ENCODE results near the gene TNIP2. TPM values are rescaled to one million over a fixed set of nuclear protein-coding genes. Genes with fewer than 3 reads are reported as not detected.

TNIP2 gene
- polyA plus RNA-seq, 2 donors: 29.3 to 29.7 TPM

DNA sequence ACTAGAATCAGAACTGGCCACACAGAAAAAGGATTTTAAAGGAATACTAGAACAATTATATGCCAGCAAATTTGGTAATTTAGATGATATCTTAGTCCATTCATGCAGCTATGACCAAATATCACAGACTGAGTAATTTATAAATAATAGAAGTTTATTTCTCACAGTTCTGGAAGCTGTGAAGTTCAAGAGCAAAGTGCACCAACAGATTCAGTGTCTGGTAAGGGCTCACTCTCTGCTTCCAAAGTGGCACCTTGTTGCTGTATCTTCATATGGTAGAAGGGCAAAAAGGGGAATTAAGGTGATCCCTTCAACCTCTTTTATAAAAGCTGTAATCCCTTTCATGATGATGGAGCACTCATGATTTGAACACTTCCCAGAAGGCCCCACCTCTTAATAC is 20.3 kb downstream of the TNIP2 start:
- Histone ChIP-seq H3K9me3 (ENCODE audit: control insufficient read depth in 2 of 2, insufficient read depth in 1 of 2, low read depth in 1 of 2, low read length in 1 of 2) (peaks cover 0 to 2% of the 10 kb centered on the region in 2 donors), H3K27ac (ENCODE audit: low read depth in 2 of 2, low read length in 1 of 2) (no peak overlapping the region), H3K4me1 (ENCODE audit: control insufficient read depth in 2 of 2, insufficient read depth in 2 of 2, low read length in 1 of 2) (no peaks in the 10 kb centered on the region), H3K36me3 (ENCODE audit: control insufficient read depth in 2 of 2, insufficient read depth in 2 of 2, low read length in 1 of 2) (peaks cover 6 to 21% of the 10 kb centered on the region in 2 donors), H3K27me3 (ENCODE audit: control insufficient read depth in 1 of 2, insufficient read depth in 2 of 2, low read length in 2 of 2) (no peaks in the 10 kb centered on the region), H3K4me3 (ENCODE audit: low read depth in 1 of 2, low read length in 2 of 2) (no peak overlapping the region)

DNA sequence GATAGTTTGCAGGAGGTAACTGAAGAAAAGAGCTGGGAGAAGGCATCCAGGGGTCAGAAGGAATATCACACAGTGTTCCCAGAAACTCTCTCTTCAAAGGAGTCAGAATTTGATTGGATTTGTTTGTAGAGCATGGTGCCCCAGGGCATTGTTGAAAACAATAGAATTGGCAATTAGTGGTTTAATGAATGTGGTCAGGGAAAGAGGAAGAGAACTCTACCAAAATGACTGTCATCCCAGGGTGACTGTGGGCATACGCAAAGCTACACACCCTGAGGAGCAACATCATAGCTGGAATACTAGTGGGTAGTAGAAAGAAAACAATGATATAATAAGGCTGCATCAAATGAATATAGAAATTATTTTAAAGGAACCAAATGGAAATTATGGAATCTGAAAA is 21.5 kb downstream of the TNIP2 start:
- H3K4me3 ChIP-seq (ENCODE audit: low read depth in 1 of 2, low read length in 2 of 2): no peak overlapping the region
- H3K36me3 ChIP-seq (ENCODE audit: control insufficient read depth in 2 of 2, insufficient read depth in 2 of 2, low read length in 1 of 2): peaks cover 6 to 21% of the 10 kb centered on the region in 2 donors
- H3K27ac ChIP-seq (ENCODE audit: low read depth in 2 of 2, low read length in 1 of 2): no peak overlapping the region
- WGBS, 2 donors: 56 to 63% methylated on average over 1 of the region's 1 CpG
- no peaks in the 10 kb centered on the region for H3K27me3 ChIP-seq (ENCODE audit: control insufficient read depth in 1 of 2, insufficient read depth in 2 of 2, low read length in 2 of 2)
- H3K9me3 ChIP-seq (ENCODE audit: control insufficient read depth in 2 of 2, insufficient read depth in 1 of 2, low read depth in 1 of 2, low read length in 1 of 2): peaks cover 0 to 2% of the 10 kb centered on the region in 2 donors
- H3K4me1 ChIP-seq (ENCODE audit: control insufficient read depth in 2 of 2, insufficient read depth in 2 of 2, low read length in 1 of 2): no peaks in the 10 kb centered on the region

DNA sequence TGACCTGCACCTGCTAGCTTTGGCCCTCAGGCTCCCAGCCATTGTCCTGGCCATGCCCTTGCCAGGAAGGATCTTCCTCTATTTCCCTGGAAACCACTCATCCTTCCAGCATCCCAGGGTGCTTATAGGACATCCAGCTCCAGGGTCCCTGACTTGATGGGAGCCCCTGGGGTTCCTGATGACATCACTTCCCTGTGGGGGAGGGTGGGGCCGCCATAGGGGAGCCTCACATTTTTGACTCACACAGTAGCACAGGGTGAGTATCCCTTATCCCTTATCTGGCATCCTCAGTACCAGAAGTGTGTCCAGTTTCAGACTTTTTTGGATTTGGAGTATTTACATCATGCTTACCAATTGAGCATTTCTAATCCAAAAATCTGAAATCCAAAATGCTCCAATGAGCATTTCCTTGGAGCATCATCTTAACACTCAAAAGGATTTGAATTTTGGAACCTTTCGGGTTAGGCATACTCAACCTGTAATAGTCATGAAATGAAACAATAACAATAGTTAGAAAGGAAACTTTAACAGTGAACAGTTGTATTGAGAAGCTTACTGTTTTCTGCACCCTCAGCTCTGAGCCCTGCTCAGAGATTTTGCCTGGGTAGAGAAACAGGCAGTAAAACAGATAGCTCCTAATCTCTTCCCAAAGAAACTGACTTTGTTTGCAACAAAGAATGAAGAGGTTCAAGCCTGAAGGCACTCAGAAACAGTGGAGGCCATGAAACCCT is 22.1 kb downstream of the TNIP2 start:
- H3K9me3 ChIP-seq (ENCODE audit: control insufficient read depth in 2 of 2, insufficient read depth in 1 of 2, low read depth in 1 of 2, low read length in 1 of 2): peaks cover 0 to 2% of the 10 kb centered on the region in 2 donors
- H3K27me3 ChIP-seq (ENCODE audit: control insufficient read depth in 1 of 2, insufficient read depth in 2 of 2, low read length in 2 of 2): no peaks in the 10 kb centered on the region
- no peak overlapping the region for H3K27ac ChIP-seq (ENCODE audit: low read depth in 2 of 2, low read length in 1 of 2)
- 83 to 92% methylated on average over 2 of the region's 2 CpGs for WGBS, 2 donors
- no peak overlapping the region for H3K4me3 ChIP-seq (ENCODE audit: low read depth in 1 of 2, low read length in 2 of 2)
- H3K36me3 ChIP-seq (ENCODE audit: control insufficient read depth in 2 of 2, insufficient read depth in 2 of 2, low read length in 1 of 2): peaks cover 6 to 23% of the 10 kb centered on the region in 2 donors
- H3K4me1 ChIP-seq (ENCODE audit: control insufficient read depth in 2 of 2, insufficient read depth in 2 of 2, low read length in 1 of 2): no peaks in the 10 kb centered on the region

DNA sequence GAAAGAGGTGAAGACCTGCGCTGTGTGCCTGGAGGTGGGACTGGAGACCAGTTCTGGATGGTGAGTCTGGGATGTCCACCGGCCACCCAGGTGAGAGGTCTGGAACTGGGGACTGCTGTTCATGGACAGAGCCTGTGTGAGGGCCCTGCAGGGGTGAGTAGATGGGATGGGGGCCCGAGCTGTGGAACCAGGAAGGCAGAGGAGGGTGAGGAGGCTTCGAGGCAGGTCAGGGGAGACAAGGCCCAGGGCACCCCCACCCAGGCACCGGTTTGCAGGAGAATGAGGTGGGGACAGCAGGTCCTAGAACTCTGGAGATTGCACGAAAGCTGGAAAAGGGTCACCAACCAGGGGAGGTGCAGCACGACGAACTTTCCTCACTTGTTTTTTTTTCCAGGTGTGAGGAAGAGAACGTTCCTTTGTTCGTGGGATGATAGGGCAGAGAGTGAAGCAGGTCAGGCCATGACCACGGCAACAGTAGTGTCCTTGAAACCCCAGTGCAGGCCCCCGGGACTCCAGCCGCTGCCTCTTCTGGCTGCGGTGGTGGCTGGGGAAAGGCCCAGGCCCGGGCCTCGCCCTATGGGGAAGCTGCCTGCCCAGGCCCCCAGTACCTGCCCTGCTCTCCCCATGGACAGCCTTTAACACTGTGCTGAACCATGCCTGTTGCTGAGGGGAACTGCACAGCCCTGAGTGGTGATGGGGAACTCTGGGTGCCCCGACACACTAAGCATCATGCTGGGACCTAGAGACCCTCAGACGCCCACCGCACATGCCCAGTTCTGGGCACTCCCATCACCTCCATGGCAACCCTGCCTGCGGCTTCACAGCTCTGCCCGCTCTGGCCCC is 22.9 kb downstream of the TNIP2 start:
- Histone ChIP-seq H3K27ac (ENCODE audit: low read depth in 2 of 2, low read length in 1 of 2) (no peak overlapping the region), H3K4me3 (ENCODE audit: low read depth in 1 of 2, low read length in 2 of 2) (no peak overlapping the region), H3K36me3 (ENCODE audit: control insufficient read depth in 2 of 2, insufficient read depth in 2 of 2, low read length in 1 of 2) (peaks cover 6 to 24% of the 10 kb centered on the region in 2 donors), H3K27me3 (ENCODE audit: control insufficient read depth in 1 of 2, insufficient read depth in 2 of 2, low read length in 2 of 2) (no peaks in the 10 kb centered on the region), H3K9me3 (ENCODE audit: control insufficient read depth in 2 of 2, insufficient read depth in 1 of 2, low read depth in 1 of 2, low read length in 1 of 2) (no peaks in the 10 kb centered on the region), H3K4me1 (ENCODE audit: control insufficient read depth in 2 of 2, insufficient read depth in 2 of 2, low read length in 1 of 2) (no peaks in the 10 kb centered on the region)
- 89 to 90% methylated on average over 20 to 21 of the region's 21 CpGs for WGBS, 2 donors

DNA sequence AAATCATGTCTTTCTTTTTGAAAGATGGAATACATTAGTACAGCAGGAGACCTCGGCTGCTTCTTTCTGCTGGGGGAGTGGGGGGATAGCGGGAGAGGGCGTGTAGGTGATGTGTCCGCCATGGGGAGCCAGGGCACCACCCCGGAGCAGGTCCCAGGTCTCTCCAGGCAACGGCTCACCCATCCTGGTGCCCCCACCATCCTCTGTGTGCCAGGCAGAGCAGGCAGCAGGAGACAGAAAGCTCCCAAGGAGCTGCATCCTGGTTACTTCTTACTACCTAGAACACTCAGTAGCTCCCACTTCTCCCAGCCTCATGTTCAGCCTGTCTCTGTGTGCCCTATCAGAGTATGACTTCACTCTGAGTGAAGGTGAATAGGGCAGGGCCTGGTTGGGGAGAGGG is 23.6 kb downstream of the TNIP2 start:
- Histone ChIP-seq H3K36me3 (ENCODE audit: control insufficient read depth in 2 of 2, insufficient read depth in 2 of 2, low read length in 1 of 2) (peaks cover 6 to 24% of the 10 kb centered on the region in 2 donors), H3K9me3 (ENCODE audit: control insufficient read depth in 2 of 2, insufficient read depth in 1 of 2, low read depth in 1 of 2, low read length in 1 of 2) (no peaks in the 10 kb centered on the region), H3K27ac (ENCODE audit: low read depth in 2 of 2, low read length in 1 of 2) (no peak overlapping the region), H3K4me1 (ENCODE audit: control insufficient read depth in 2 of 2, insufficient read depth in 2 of 2, low read length in 1 of 2) (no peaks in the 10 kb centered on the region), H3K27me3 (ENCODE audit: control insufficient read depth in 1 of 2, insufficient read depth in 2 of 2, low read length in 2 of 2) (no peaks in the 10 kb centered on the region), H3K4me3 (ENCODE audit: low read depth in 1 of 2, low read length in 2 of 2) (no peak overlapping the region)
- 88 to 91% methylated on average over 6 of the region's 6 CpGs for WGBS, 2 donors

DNA sequence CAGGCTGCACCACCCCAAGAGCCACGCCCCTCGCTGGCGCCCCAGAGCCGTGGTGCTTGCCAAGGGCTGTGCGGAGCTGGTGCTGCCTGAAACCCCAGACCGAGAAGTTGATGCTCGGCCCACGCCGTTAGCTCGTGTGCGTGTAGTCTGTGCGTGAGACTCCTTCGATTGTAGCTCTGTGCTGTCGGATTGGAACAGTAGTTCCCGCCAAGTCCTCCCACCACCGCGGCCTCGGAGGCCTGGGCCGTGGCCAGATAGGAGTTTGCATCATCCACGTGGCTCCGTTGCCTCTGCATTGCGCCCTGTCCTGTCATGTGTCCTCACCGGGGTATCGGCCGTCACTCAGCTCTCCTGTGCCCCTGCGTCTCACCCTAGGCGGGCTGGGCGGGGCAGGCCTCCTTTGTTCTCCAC is 24.2 kb downstream of the TNIP2 start:
- H3K27me3 ChIP-seq (ENCODE audit: control insufficient read depth in 1 of 2, insufficient read depth in 2 of 2, low read length in 2 of 2): no peaks in the 10 kb centered on the region
- 88 to 91% methylated on average over 28 of the region's 28 CpGs for WGBS, 2 donors
- H3K27ac ChIP-seq (ENCODE audit: low read depth in 2 of 2, low read length in 1 of 2): no peak overlapping the region
- no peak overlapping the region for H3K4me3 ChIP-seq (ENCODE audit: low read depth in 1 of 2, low read length in 2 of 2)
- peaks cover 6 to 24% of the 10 kb centered on the region in 2 donors for H3K36me3 ChIP-seq (ENCODE audit: control insufficient read depth in 2 of 2, insufficient read depth in 2 of 2, low read length in 1 of 2)
- H3K9me3 ChIP-seq (ENCODE audit: control insufficient read depth in 2 of 2, insufficient read depth in 1 of 2, low read depth in 1 of 2, low read length in 1 of 2): no peaks in the 10 kb centered on the region
- H3K4me1 ChIP-seq (ENCODE audit: control insufficient read depth in 2 of 2, insufficient read depth in 2 of 2, low read length in 1 of 2): no peaks in the 10 kb centered on the region

DNA sequence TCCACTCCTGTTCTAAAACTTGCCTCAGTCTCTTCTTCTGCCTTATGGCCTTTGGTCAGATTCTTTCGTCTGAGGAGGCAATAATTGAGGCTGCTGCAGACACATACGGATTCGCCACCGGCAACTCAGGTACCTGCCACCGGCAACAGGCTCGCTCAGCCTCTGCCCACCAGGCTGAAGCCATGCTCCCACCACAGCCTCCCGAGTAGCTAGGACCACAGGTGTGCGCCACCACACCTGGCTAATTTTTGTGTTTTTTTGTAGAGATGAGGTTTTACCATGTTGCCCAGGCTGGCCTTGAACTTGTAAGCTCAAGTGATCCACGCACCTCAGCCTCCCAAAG is 26.6 kb downstream of the TNIP2 start:
- no peak overlapping the region for H3K27ac ChIP-seq (ENCODE audit: low read depth in 2 of 2, low read length in 1 of 2)
- no peak overlapping the region for H3K4me3 ChIP-seq (ENCODE audit: low read depth in 1 of 2, low read length in 2 of 2)
- H3K36me3 ChIP-seq (ENCODE audit: control insufficient read depth in 2 of 2, insufficient read depth in 2 of 2, low read length in 1 of 2): peaks cover 6 to 24% of the 10 kb centered on the region in 2 donors
- H3K4me1 ChIP-seq (ENCODE audit: control insufficient read depth in 2 of 2, insufficient read depth in 2 of 2, low read length in 1 of 2): no peaks in the 10 kb centered on the region
- H3K9me3 ChIP-seq (ENCODE audit: control insufficient read depth in 2 of 2, insufficient read depth in 1 of 2, low read depth in 1 of 2, low read length in 1 of 2): no peaks in the 10 kb centered on the region
- H3K27me3 ChIP-seq (ENCODE audit: control insufficient read depth in 1 of 2, insufficient read depth in 2 of 2, low read length in 2 of 2): no peaks in the 10 kb centered on the region
- WGBS, 2 donors: 97 to 98% methylated on average over 9 of the region's 9 CpGs

DNA sequence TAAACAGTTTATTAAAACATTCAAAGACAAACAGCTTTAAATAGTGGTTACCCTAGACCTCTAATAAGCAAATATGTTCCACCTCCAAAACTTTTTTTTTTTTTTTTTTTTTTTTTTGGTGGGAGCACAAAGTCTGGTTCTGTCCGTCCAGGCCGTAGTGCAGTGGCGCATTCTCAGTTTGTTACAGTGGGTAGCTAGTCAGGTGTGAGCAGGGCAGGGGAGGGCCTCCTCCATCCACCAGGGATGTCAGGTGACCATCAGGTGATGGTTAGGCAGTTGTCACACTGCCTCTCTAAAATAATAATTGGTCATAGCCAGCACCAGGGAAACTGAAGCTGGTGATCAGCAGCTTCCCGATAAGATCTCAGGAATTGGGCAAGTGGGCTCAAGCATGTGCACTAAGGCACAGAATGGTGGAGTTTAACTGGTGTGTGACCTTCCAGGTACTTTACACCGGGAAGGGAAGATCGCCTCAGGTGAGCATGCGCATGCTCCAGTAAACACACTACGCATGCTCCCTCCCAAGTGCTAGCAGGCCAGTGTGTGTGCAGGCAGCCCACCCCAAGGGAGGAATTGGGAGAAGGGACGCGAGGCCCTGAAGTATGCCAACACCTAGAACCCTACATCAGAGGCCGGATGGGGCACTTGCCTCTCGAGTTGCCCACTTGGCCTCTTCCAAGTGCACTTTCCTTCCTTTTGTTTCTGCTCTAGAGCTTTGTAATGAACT is 27.2 kb downstream of the TNIP2 start:
- H3K27ac ChIP-seq (ENCODE audit: low read depth in 2 of 2, low read length in 1 of 2): no peak overlapping the region
- H3K4me3 ChIP-seq (ENCODE audit: low read depth in 1 of 2, low read length in 2 of 2): no peak overlapping the region
- WGBS, 2 donors: 97% methylated on average over 12 of the region's 12 CpGs
- no peaks in the 10 kb centered on the region for H3K4me1 ChIP-seq (ENCODE audit: control insufficient read depth in 2 of 2, insufficient read depth in 2 of 2, low read length in 1 of 2)
- no peaks in the 10 kb centered on the region for H3K27me3 ChIP-seq (ENCODE audit: control insufficient read depth in 1 of 2, insufficient read depth in 2 of 2, low read length in 2 of 2)
- H3K36me3 ChIP-seq (ENCODE audit: control insufficient read depth in 2 of 2, insufficient read depth in 2 of 2, low read length in 1 of 2): peaks cover 6 to 24% of the 10 kb centered on the region in 2 donors
- no peaks in the 10 kb centered on the region for H3K9me3 ChIP-seq (ENCODE audit: control insufficient read depth in 2 of 2, insufficient read depth in 1 of 2, low read depth in 1 of 2, low read length in 1 of 2)

DNA sequence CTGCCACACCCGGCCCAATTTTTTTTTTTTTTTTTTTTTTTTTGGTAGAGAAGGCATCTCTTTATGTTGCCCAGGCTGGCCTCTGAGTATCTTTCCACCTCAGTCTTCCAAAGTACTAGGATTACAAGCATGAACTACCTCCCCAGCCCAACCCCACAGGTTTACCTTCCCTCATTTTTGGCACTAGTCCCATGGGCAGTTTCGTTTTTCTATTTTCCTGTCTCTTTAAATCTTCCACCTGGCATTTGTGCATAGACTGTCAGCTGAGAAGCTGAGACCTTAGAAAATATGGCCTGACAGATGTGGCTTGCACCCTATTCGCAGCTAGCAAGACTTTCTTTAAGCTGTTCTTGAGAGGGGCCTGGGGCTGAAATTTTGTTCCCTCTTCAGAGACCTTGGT is 27.9 kb downstream of the TNIP2 start:
- peaks cover 6 to 17% of the 10 kb centered on the region in 2 donors for H3K36me3 ChIP-seq (ENCODE audit: control insufficient read depth in 2 of 2, insufficient read depth in 2 of 2, low read length in 1 of 2)
- no peaks in the 10 kb centered on the region for H3K4me1 ChIP-seq (ENCODE audit: control insufficient read depth in 2 of 2, insufficient read depth in 2 of 2, low read length in 1 of 2)
- no peaks in the 10 kb centered on the region for H3K27me3 ChIP-seq (ENCODE audit: control insufficient read depth in 1 of 2, insufficient read depth in 2 of 2, low read length in 2 of 2)
- no peak overlapping the region for H3K4me3 ChIP-seq (ENCODE audit: low read depth in 1 of 2, low read length in 2 of 2)
- H3K27ac ChIP-seq (ENCODE audit: low read depth in 2 of 2, low read length in 1 of 2): no peak overlapping the region
- WGBS, 2 donors: 79 to 82% methylated on average over 3 of the region's 3 CpGs
- H3K9me3 ChIP-seq (ENCODE audit: control insufficient read depth in 2 of 2, insufficient read depth in 1 of 2, low read depth in 1 of 2, low read length in 1 of 2): no peaks in the 10 kb centered on the region

Data from esophagus (tissue), 2 donors.